GM21447 (cell line): ENCODE results near the gene ZNF609.
"Not testable (repeated sequence)": the region's sequence is repeated elsewhere in the genome, so short reads cannot be mapped to it uniquely, and the experiment has no call there.

Source experiments
- ATAC-seq: cut with Tn5 transposase; IDR thresholded peaks from one replicate; pipeline ENCODE4 v1.9.1; 2021; ENCODE audit not compliant: unreplicated experiment

Gene ZNF609

GRCh38 chr15:64618540-64618939, 158.2 kb downstream of the ZNF609 start:
- ATAC-seq, result no peak

GRCh38 chr15:64619880-64620839, 159.8 kb downstream of the ZNF609 start:
- no peak for ATAC-seq

- ATAC-seq, result no peak
These were observed 160.7 kb downstream of the ZNF609 start for GRCh38 chr15:64621056-64621455.

GRCh38 chr15:64622410-64623260, 162.3 kb downstream of the ZNF609 start:
- ATAC-seq, result peak; percentile 74

GRCh38 chr15:64623347-64623996, 163.1 kb downstream of the ZNF609 start:
- ATAC-seq, result no peak

- no peak for ATAC-seq
These were observed 163.9 kb downstream of the ZNF609 start for GRCh38 chr15:64624242-64624641.

- no peak for ATAC-seq
These were observed 168.7 kb downstream of the ZNF609 start for GRCh38 chr15:64629063-64629462.

- no peak for ATAC-seq
These were observed 170.2 kb downstream of the ZNF609 start for GRCh38 chr15:64630396-64631107.

GRCh38 chr15:64632639-64633038, 172.3 kb downstream of the ZNF609 start:
- not testable (repeated sequence) for ATAC-seq

- ATAC-seq, result no peak
These were observed 173.0 kb downstream of the ZNF609 start for GRCh38 chr15:64633332-64633731.

GRCh38 chr15:64634027-64634426, 173.6 kb downstream of the ZNF609 start:
- ATAC-seq, result peak; percentile 66

GRCh38 chr15:64634576-64635498, 174.5 kb downstream of the ZNF609 start:
- peak; percentile 62 for ATAC-seq

- no peak for ATAC-seq
These were observed 175.4 kb downstream of the ZNF609 start for GRCh38 chr15:64635499-64636495.

GRCh38 chr15:64636556-64636955, 176.2 kb downstream of the ZNF609 start:
- ATAC-seq, result no peak

- no peak for ATAC-seq
These were observed 177.0 kb downstream of the ZNF609 start for GRCh38 chr15:64637412-64637811.

GRCh38 chr15:64639744-64640143, 179.4 kb downstream of the ZNF609 start:
- not testable (repeated sequence) for ATAC-seq

GRCh38 chr15:64640146-64640871, 179.9 kb downstream of the ZNF609 start:
- ATAC-seq, result no peak

- ATAC-seq, result no peak
These were observed 182.5 kb downstream of the ZNF609 start for GRCh38 chr15:64642875-64643274.
